Uterus (tissue), 4 donors: Measurements from ENCODE around the gene ZNF45. TPM values are rescaled to one million over a fixed set of nuclear protein-coding genes. Genes with fewer than 3 reads are reported as not detected.

Experiments used
- DNase-seq, 2 donors: peaks; one replicate each; pipeline ENCODE4 v3.0.0-alpha.2; 2019 to 2020
- H3K27ac ChIP-seq, 2 donors: fragments of 200-600 bp; sonication (generic); 1 replicate in 1 of 2; 2 replicates in 1 of 2; pipeline ENCODE4 v1.5.1; 2016 to 2018
- H3K27me3 ChIP-seq, 2 donors: fragments of 200-600 bp; sonication (generic); one replicate each; pipeline ENCODE4 v1.5.1; 2018 to 2019; ENCODE audit warnings: control low read depth in 1 of 2
- H3K36me3 ChIP-seq, 2 donors: fragments of 200-600 bp; sonication (generic); one replicate each; pipeline ENCODE4 v1.5.1; 2019; ENCODE audit warnings: control low read depth in 1 of 2
- H3K4me1 ChIP-seq, 2 donors: fragments of 200-600 bp; sonication (generic); one replicate each; pipeline ENCODE4 v1.5.1; 2018 to 2019; ENCODE audit warnings: control low read depth in 1 of 2
- H3K4me3 ChIP-seq, 2 donors: fragments of 200-600 bp; sonication (generic); 1 replicate in 1 of 2; 2 replicates in 1 of 2; pipeline ENCODE4 v1.5.1; 2018 to 2019; ENCODE audit warnings: mild to moderate bottlenecking in 1 of 2
- H3K9me3 ChIP-seq, 2 donors: fragments of 200-600 bp; sonication (generic); one replicate each; pipeline ENCODE4 v1.5.1; 2019; ENCODE audit warnings: control low read depth in 1 of 2
- CTCF ChIP-seq, 4 experiments: fragments of 200-600 bp in 2 of 4; fragments of 450-650 bp in 2 of 4; sonication (generic) in 2 of 4; IDR thresholded peaks; one replicate each; pipeline ENCODE4 v1.5.1; 2016 to 2019; ENCODE audit warnings: antibody characterized with exemption in 4 of 4, mild to moderate bottlenecking in 2 of 4, moderate library complexity in 1 of 4
- POLR2A ChIP-seq, 2 donors: fragments of 450-650 bp; IDR thresholded peaks; one replicate each; pipeline ENCODE4 v1.6.1; 2016; ENCODE audit warnings: antibody characterized with exemption in 2 of 2, mild to moderate bottlenecking in 1 of 2, moderate library complexity in 1 of 2
- intact Hi-C: fragments of 100-400 bp; cut with DNase I; formaldehyde crosslinking; loops from one replicate; pipeline ENCODE4 v1.15.1; 2023; ENCODE audit warnings: low total_unique reads
- total RNA-seq, 4 donors: library from RNA; depleted of rRNA in 3 of 4; stranded (reverse); fragments of >200 nt in 3 of 4; gene quantifications; one replicate each; pipeline versions ENCODE4 v1.1.0 to v1.2.4, GENCODE V29; 2014 to 2023
- donor health status: DM: yes; HTN: yes; CAD: no.

Gene ZNF45
- total RNA-seq, 4 donors from 2014 or later = 9.4 to 33.0 (median 14.6) TPM

GRCh38 chr19:43928820-43929219, 6.3 kb downstream of the ZNF45 start:
- Histone ChIP-seq H3K4me1 (peaks cover 0 to 5% of the 10 kb centered on the region in 2 donors), H3K36me3 (no peaks in the 10 kb centered on the region), H3K27ac (no peak overlapping the region), H3K27me3 (no peaks in the 10 kb centered on the region), H3K4me3 (no peak overlapping the region), H3K9me3 (peaks cover 0 to 14% of the 10 kb centered on the region in 2 donors)
- TF ChIP-seq CTCF (IDR thresholded peaks at IDR 0.05) (no peak), POLR2A (IDR thresholded peaks at IDR 0.05) (no peak)
- no peak for DNase-seq
- intact Hi-C loops = no loop called here

GRCh38 chr19:43923875-43924274, 11.2 kb downstream of the ZNF45 start:
- no peak for DNase-seq
- no peak overlapping the region for H3K27ac ChIP-seq
- H3K27me3 ChIP-seq = no peaks in the 10 kb centered on the region
- H3K4me3 ChIP-seq = no peak overlapping the region
- no peaks in the 10 kb centered on the region for H3K36me3 ChIP-seq
- H3K9me3 ChIP-seq = peaks cover 0 to 49% of the 10 kb centered on the region in 2 donors
- no peaks in the 10 kb centered on the region for H3K4me1 ChIP-seq
- TF ChIP-seq POLR2A (IDR thresholded peaks at IDR 0.05) (no peak), CTCF (IDR thresholded peaks at IDR 0.05) (no peak)
- intact Hi-C loops = no loop called here

GRCh38 chr19:43914051-43914450, 21.0 kb downstream of the ZNF45 start:
- Histone ChIP-seq H3K27ac (no peak overlapping the region), H3K36me3 (no peaks in the 10 kb centered on the region), H3K4me3 (no peak overlapping the region), H3K4me1 (no peaks in the 10 kb centered on the region), H3K9me3 (peaks cover 3 to 94% of the 10 kb centered on the region in 2 donors), H3K27me3 (no peaks in the 10 kb centered on the region)
- intact Hi-C loops = no loop called here
- DNase-seq = no peak
- TF ChIP-seq POLR2A (IDR thresholded peaks at IDR 0.05) (no peak), CTCF (IDR thresholded peaks at IDR 0.05) (no peak)

GRCh38 chr19:43913383-43913782, 21.7 kb downstream of the ZNF45 start:
- intact Hi-C loops = no loop called here
- H3K4me3 ChIP-seq = no peak overlapping the region
- no peaks in the 10 kb centered on the region for H3K27me3 ChIP-seq
- no peak for TF ChIP-seq POLR2A (IDR thresholded peaks at IDR 0.05)
- no peak for TF ChIP-seq CTCF (IDR thresholded peaks at IDR 0.05)
- no peak for DNase-seq
- peaks cover 3 to 89% of the 10 kb centered on the region in 2 donors for H3K9me3 ChIP-seq
- H3K36me3 ChIP-seq = no peaks in the 10 kb centered on the region
- H3K27ac ChIP-seq = no peak overlapping the region
- H3K4me1 ChIP-seq = no peaks in the 10 kb centered on the region

- intact Hi-C loops = no loop called here
Measured at GRCh38 chr19:43910884-43911283, 24.2 kb downstream of the ZNF45 start.

More at GRCh38 chr19:43910884-43911283, 24.2 kb downstream of the ZNF45 start:
- H3K27me3 ChIP-seq = no peaks in the 10 kb centered on the region
- no peak overlapping the region for H3K4me3 ChIP-seq
- no peak overlapping the region for H3K27ac ChIP-seq
- H3K9me3 ChIP-seq = peaks cover 3 to 79% of the 10 kb centered on the region in 2 donors
- no peak for DNase-seq
- H3K4me1 ChIP-seq = no peaks in the 10 kb centered on the region
- no peak for TF ChIP-seq POLR2A (IDR thresholded peaks at IDR 0.05)
- no peak for TF ChIP-seq CTCF (IDR thresholded peaks at IDR 0.05)
- no peaks in the 10 kb centered on the region for H3K36me3 ChIP-seq
